Stimulated activated CD4-positive, alpha-beta T cell treated with anti-CD3 and anti-CD28 coated beads, Interleukin-15, amount 100 ng/mL, for 1 hour (primary cell): ENCODE results near the gene MUC5AC.
"Not testable (repeated sequence)": the region's sequence is repeated elsewhere in the genome, so short reads cannot be mapped to it uniquely, and the experiment has no call there.

Experiments used
- DNase-seq, 2 donors: peaks; one replicate each; pipeline ENCODE4 v3.0.0-alpha.2; 2020; ENCODE audit warnings: low read depth in 1 of 2, low spot score in 1 of 2

MUC5AC gene

GRCh38 chr11:1148752-1149180, 9.0 kb upstream of the MUC5AC start:
- DNase-seq = no peak

DNA sequence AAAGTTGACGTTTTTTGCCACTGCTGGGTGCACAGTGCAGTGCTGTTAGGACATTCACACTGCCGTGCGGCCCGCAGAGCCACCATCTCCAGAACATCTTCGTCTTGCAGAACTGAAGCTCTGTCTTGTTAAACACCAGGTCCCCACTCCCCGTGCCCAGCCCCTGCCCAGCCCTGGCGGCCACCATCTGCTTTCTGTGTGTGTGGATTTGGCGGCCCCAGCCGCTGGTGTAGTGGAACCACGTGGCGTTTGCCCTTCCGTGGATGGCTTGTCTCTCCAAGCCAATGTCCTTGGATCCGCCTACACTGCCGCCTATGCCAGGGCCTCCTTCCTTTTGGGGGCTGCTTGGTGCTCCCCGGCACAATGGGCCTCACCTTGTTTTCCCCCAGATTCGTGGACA, 8.2 kb upstream of the MUC5AC start:
- DNase-seq = no peak

DNA sequence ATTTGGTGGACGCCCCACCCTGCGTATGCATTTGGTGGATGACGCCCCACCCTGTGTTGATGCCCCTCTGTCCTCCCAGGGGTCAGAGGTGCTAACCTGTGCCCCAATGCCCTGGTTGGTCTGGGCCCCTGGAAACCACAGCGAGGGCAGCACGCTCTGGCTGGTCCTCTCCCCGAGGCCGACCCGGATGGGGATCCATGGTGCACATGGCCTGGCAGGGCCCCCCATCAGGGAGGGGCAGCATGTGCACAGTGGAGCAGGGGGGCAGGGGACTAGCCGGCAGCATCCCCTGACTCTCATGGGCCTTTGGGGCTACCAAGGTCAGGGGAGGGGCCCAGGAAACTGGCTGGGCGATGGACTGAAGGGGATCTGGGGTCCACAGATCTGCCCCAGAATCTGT, 7.6 kb upstream of the MUC5AC start:
- no peak for DNase-seq

GRCh38 chr11:1150769-1151365, 6.9 kb upstream of the MUC5AC start:
- no peak for DNase-seq

- no peak for DNase-seq
These were observed 6.1 kb upstream of the MUC5AC start for GRCh38 chr11:1151366-1152315.

GRCh38 chr11:1152316-1153104, 5.2 kb upstream of the MUC5AC start:
- no peak for DNase-seq

DNA sequence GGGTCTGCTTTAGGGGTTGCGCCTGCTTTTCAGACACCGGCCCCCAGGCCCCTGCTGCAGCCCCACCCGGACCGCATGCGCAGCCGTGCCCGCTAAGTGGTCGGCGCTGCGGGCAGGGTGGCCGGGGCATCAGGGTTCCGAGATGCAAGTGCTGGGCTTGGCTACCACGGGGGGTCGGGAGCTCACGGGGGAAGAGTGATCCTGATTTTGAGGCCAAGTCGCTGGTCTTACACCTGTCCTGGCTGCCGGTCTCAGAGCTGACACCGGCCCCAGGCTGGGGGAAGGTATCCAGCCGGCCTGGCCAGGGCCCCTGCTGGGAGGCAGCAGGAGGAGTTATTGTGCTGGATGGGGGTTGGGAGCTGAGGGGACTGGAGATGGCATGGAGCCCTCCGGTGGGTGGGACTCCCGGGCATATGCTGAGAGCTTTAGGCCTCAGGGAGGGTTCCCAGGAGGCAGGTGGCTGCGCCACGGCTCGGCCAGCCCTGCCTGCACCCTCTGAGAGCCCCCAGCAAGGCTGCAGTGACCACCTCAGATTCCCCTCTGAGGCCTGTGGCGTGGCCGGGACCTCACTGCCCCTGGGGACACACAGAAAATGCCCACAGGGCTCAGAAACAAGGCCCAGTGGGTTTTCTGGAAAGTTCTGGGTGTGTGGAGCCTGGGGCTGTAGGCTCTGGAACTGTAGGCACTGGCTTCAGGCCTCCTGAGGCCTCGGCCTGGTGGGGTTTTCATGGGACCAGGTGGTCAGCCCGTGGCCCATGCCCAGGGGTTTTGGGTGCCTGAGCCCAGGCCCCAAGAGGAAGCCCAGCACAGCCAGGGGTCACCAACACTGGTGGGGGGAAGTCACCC, 4.4 kb upstream of the MUC5AC start:
- DNase-seq = no peak

GRCh38 chr11:1153951-1154493, 3.7 kb upstream of the MUC5AC start:
- DNase-seq = no peak

DNA sequence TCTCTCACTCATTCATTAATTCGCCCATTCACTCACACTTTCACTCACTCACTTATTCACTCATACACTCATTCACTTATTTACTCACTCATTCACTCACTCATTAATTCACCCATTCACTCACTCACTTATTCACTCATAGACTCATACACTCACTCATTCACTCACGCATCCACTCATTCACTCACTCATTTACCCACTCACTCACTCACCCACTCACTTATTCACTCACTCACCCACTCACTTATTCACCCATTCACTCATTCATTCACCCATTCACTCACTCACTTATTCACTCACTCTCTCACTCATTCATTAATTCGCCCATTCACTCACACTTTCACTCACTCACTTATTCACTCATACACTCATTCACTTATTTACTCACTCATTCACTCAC, 3.1 kb upstream of the MUC5AC start:
- DNase-seq = not testable (repeated sequence)

- DNase-seq = no peak
These were observed 2.5 kb upstream of the MUC5AC start for GRCh38 chr11:1155274-1155693.

DNA sequence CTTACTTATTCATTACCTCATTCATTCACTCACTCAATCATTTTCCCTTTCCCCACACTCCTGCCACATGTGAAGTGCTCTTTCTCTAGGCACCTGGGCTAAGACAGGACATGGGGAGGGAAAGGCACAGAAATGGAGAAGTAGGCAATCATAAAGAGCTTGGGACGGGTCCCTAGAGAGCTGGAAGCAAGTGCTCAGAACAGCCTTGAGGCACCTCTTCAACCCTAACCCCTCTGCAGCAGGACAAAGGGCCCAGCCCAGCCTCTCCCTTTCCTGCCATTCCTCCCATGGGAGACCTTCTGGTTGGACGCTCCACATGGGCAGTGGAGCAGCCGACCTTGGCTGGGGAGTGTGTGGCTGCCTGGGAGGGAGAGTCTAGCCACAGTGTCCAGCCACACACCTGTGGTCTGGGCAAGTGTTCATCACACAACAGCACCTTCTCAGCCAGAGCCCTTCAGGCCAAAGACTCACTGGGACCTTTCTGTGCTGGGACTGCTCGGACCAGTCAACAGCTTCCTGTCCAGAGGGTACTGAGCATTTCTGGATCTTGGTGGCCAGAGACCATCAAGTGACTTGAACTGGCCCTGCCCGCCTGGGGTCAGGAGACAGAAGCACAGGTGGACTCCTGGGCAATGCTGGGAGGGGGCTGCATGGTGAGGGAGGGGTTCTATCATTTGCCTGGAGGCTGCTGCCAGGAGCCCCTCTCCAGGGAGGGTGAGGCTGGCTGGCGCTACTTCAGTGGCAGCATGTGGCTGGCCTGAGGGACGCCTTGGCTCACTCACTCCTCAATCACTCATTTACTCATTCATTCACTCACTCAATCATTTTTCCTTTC, 1.0 kb upstream of the MUC5AC start:
- DNase-seq = no peak

- DNase-seq = no peak
These were observed 460 bp upstream of the MUC5AC start for GRCh38 chr11:1157341-1157644.

DNA sequence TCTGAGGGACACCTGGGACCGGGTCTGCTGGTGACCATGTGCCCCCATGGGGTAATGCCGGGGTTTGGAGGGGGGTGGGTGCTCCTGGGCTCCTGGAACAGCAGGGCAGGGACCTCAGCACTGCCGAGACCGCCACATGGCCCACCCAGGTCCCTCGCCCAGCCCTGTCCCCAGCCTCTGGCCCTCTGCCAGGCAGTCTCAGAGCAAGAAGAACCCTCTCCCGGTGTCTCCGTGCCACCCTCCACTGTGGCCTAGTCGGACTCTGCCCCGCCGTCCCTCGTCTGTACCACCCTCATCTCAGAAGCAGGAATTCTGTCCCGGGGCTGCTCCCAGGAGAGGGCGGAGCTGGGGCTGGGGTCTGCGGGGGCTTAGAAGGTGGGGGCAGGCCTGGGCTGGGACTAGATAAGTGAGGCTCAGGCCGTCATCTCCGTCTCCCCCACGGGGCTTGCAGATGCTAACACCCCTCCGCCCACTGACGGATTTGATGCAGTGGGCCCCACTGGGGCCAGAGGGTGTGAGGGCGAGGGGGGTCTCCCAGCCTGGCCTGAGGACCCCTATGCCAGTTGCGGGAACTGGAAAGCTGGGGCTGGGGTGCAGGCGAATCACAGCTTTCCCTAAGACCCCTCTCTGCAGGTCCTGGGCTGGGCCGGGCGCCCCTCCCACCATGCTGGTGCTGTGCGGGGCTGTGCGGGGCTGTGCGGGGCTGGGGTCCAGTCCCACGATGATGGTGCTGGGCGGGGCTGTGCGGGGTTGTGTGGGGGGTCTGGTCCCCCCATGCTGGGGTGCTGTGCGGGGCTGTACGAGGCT, 1.1 kb downstream of the MUC5AC start:
- no peak for DNase-seq

GRCh38 chr11:1159488-1160220, 1.9 kb downstream of the MUC5AC start:
- not testable (repeated sequence) for DNase-seq

DNA sequence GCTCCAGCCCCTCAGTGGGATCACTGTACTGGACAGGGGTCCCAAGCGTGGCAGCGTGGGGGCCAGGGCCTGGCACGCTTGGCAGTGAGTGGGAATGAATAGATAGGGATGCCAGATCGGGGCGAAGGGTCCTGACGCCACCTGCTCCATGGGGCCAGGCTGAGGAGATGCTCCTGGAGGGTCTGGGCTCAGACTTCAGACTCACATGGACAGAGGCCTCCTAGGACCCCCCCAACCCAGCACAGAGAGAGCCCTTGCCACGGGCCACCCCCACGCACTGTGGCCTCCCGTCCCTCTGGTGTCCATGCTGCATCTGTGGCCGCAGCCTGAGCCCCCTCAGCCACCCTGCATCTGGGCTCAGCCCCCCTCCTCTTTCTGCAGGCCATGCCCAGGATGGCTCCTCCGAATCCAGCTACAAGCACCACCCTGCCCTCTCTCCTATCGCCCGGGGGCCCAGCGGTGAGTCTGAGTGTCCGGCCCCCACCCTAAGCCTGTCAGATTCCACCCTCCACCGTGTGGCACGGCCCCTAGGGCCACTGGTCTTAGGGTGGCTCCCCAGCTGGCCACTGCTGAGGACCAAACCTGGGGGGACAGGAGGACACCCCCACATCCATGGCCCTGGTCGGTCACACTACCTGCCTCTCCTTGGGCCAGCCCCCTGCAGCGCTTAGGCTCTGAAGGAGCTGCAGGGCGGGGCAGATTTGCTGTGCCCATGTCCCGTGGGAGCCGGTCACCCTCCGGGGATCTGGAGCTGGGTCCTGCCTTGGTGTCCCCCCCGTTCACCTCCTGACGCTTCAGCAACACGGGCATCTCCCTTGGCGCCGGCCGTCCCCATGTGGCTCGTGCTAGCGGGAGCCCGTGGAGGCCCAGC, 2.7 kb downstream of the MUC5AC start:
- DNase-seq = no peak

DNA sequence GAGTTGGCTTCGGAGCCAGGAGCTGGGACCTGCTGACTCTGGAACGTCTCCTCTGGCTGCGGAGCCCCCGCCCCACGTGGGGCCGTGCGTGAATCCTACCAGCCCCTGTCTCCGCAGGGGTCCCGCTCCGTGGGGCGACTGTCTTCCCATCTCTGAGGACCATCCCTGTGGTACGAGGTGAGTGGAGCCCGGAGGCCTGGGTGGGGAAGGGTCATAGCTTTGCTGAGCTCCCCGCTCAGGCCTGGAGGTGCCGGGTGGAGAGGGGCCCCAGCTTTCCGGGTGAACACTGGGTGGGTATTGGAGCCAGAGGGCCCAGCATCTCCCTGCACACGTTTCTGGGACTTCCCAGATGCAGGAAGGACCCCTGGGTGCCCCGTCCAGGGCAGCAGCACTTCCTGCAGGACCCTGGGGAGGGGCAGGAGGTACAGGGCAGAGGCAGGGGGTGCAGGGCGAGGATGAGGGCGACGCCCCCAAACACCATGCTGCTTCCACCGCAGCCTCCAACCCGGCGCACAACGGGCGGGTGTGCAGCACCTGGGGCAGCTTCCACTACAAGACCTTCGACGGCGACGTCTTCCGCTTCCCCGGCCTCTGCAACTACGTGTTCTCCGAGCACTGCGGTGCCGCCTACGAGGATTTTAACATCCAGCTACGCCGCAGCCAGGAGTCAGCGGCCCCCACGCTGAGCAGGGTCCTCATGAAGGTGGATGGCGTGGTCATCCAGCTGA, 3.8 kb downstream of the MUC5AC start:
- no peak for DNase-seq

DNA sequence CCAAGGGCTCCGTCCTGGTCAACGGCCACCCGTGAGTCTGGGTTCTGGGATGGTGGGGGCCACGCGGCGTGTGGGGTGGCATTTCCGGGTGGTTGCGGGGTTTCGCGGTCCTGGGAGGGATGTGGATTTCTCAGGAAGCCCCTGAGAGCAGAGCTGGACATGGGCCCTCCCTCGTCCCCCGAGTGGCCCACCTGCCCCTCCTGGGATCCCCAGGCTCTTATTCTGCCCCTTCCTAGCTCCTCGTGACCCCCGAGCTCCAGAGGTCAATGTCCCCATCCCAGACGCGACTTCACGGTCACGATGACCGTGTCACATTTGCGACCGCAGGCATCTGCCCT, 4.4 kb downstream of the MUC5AC start:
- DNase-seq = no peak
